GM18526 (cell line): ENCODE measurements around the gene MFAP4.

Experiments used
- POLR2A ChIP-seq: IDR thresholded peaks from 3 replicates; pipeline ENCODE4 v1.6.1; 2011; ENCODE audit not compliant: insufficient read length; ENCODE audit errors: extremely low read depth

The MFAP4 gene

GRCh38 chr17:19341641-19342610 lies 45.1 kb downstream of the MFAP4 start:
- TF ChIP-seq POLR2A: no peak

GRCh38 chr17:19341211-19341631 lies 45.8 kb downstream of the MFAP4 start:
- no peak for TF ChIP-seq POLR2A

- TF ChIP-seq POLR2A: no peak
Observed at GRCh38 chr17:19339341-19339815, 47.6 kb downstream of the MFAP4 start.

- no peak for TF ChIP-seq POLR2A
Observed at GRCh38 chr17:19338031-19338990, 48.7 kb downstream of the MFAP4 start.

GRCh38 chr17:19337712-19338023 lies 49.3 kb downstream of the MFAP4 start:
- TF ChIP-seq POLR2A: no peak

- no peak for TF ChIP-seq POLR2A
Observed at GRCh38 chr17:19336938-19337711, 49.9 kb downstream of the MFAP4 start.

GRCh38 chr17:19335951-19336631 lies 50.9 kb downstream of the MFAP4 start:
- TF ChIP-seq POLR2A: no peak

- no peak for TF ChIP-seq POLR2A
Observed at GRCh38 chr17:19334331-19334730, 52.7 kb downstream of the MFAP4 start.

GRCh38 chr17:19333736-19334290 lies 53.2 kb downstream of the MFAP4 start:
- no peak for TF ChIP-seq POLR2A
